CD4-positive, CD25-positive, alpha-beta regulatory T cell (primary cell): Measurements from ENCODE around the gene DBP. TPM values are rescaled to one million over a fixed set of nuclear protein-coding genes. Genes with fewer than 3 reads are reported as not detected.
"Not testable (repeated sequence)": the region's sequence is repeated elsewhere in the genome, so short reads cannot be mapped to it uniquely, and the experiment has no call there.

Experiments
- ATAC-seq, 2 donors: fragments of 150-1000 bp; cut with Tn5 transposase; one replicate each; pipeline ENCODE4 v1.10.0; 2021; ENCODE audit warnings: low read depth in 2 of 2, moderate number of reproducible peaks in 2 of 2, moderate library complexity in 1 of 2
- DNase-seq, 3 donors: peaks; one replicate each; pipeline versions ENCODE4 v3.0.0 to v3.0.0-alpha.2; 2012 to 2022; ENCODE audit warnings: mixed read lengths in 1 of 3
- H3K27ac ChIP-seq: one replicate; pipeline ENCODE4 v1.7.0; 2013; ENCODE audit warnings: mild to moderate bottlenecking, low read length; ENCODE audit not compliant: insufficient read depth, poor library complexity, severe bottlenecking
- H3K27me3 ChIP-seq: one replicate; pipeline ENCODE4 v1.7.0; 2013; ENCODE audit warnings: low read length; ENCODE audit not compliant: control insufficient read depth, insufficient read depth
- H3K36me3 ChIP-seq: one replicate; pipeline ENCODE4 v1.7.0; 2013; ENCODE audit warnings: mild to moderate bottlenecking, low read length, moderate library complexity; ENCODE audit not compliant: control insufficient read depth, insufficient read depth
- H3K4me1 ChIP-seq: 2 replicates; pipeline ENCODE4 v1.7.0; 2013; ENCODE audit warnings: mild to moderate bottlenecking, low read length; ENCODE audit not compliant: insufficient read depth, control insufficient read depth, poor library complexity, severe bottlenecking
- H3K4me3 ChIP-seq: one replicate; pipeline ENCODE4 v1.7.0; 2013; ENCODE audit warnings: low read depth, mild to moderate bottlenecking, low read length, moderate library complexity
- H3K9me3 ChIP-seq, 2 experiments: 1 replicate in 1 of 2; 2 replicates in 1 of 2; pipeline ENCODE4 v1.7.0; 2013; ENCODE audit warnings: low read length in 2 of 2, mild to moderate bottlenecking in 1 of 2, moderate library complexity in 1 of 2; ENCODE audit not compliant: control insufficient read depth in 2 of 2
- H3K27ac Mint-ChIP-seq, 3 donors: one replicate each; pipeline ENCODE4 v1.8.0; 2020 to 2022; ENCODE audit warnings: mild to moderate bottlenecking in 3 of 3, mixed read lengths in 3 of 3, moderate library complexity in 2 of 3
- H3K27me3 Mint-ChIP-seq: one replicate; pipeline ENCODE4 v1.8.0; 2022; ENCODE audit warnings: mild to moderate bottlenecking, mixed read lengths
- H3K36me3 Mint-ChIP-seq: one replicate; pipeline ENCODE4 v1.8.0; 2020; ENCODE audit warnings: mixed read lengths
- H3K4me1 Mint-ChIP-seq, 4 donors: one replicate each; pipeline ENCODE4 v1.8.0; 2020 to 2022; ENCODE audit warnings: mixed read lengths in 4 of 4, mild to moderate bottlenecking in 1 of 4
- H3K4me3 Mint-ChIP-seq, 4 donors: one replicate each; pipeline ENCODE4 v1.8.0; 2020 to 2022; ENCODE audit warnings: mild to moderate bottlenecking in 4 of 4, mixed read lengths in 4 of 4, moderate library complexity in 3 of 4
- H3K9me3 Mint-ChIP-seq, 7 donors: one replicate each; pipeline ENCODE4 v1.8.0; 2020 to 2022; ENCODE audit warnings: mixed read lengths in 7 of 7, mild to moderate bottlenecking in 3 of 7, moderate library complexity in 2 of 7
- polyA plus RNA-seq, 4 donors: library from polyadenylated mRNA; unstranded; fragments of 300-500 nt; fragmentation: Illumina TruSeq; gene quantifications; one replicate each; pipeline ENCODE4 v1.2.3, GENCODE V29; 2021
- total RNA-seq: library from RNA; stranded (reverse); gene quantifications from one replicate; pipeline ENCODE4 v1.2.3, GENCODE V29; 2022

Gene DBP
- total RNA-seq: 37.7 TPM
- 10 to 100 TPM; 71.2 to 96.6 (median 85.8) TPM for polyA plus RNA-seq

GRCh38 chr19:48636859-48637448, at the start of gene DBP:
DBP (minus strand) TSS chr19:48637379; CDS start chr19:48636994, 385 bp downstream.
- Histone ChIP-seq H3K36me3 (peaks cover 13% of the 10 kb centered on the region), H3K9me3 (no peaks in the 10 kb centered on the region), H3K27me3 (no peaks in the 10 kb centered on the region), H3K4me3 (peak within 1 kb of the TSS; percentile 90), H3K27ac (peak within 1 kb of the TSS; percentile 95), H3K4me1 (peaks cover 44% of the 10 kb centered on the region)
- Mint-ChIP-seq H3K27me3 (no peaks in the 10 kb centered on the region), H3K27ac (peak within 1 kb of the TSS; percentile 97 to 98 (median 98)), H3K36me3 (peaks cover 10% of the 10 kb centered on the region), H3K9me3 (peaks cover 0 to 2% (median 0%) of the 10 kb centered on the region in 7 donors), H3K4me1 (peaks cover 9 to 66% (median 16%) of the 10 kb centered on the region in 4 donors), H3K4me3 (peak within 1 kb of the TSS; percentile 91 to 99 (median 96))
- ATAC-seq: no peak
- DNase-seq: peak in 1 of 3 donors; percentile 19

GRCh38 chr19:48686637-48687036, 49.5 kb upstream of the DBP start:
- not testable (repeated sequence) for H3K27ac Mint-ChIP-seq, H3K36me3 Mint-ChIP-seq, H3K9me3 Mint-ChIP-seq, H3K27me3 Mint-ChIP-seq, H3K4me1 Mint-ChIP-seq, H3K9me3 ChIP-seq, H3K27ac ChIP-seq, H3K4me3 Mint-ChIP-seq, H3K27me3 ChIP-seq, DNase-seq, H3K36me3 ChIP-seq, H3K4me3 ChIP-seq, ATAC-seq, H3K4me1 ChIP-seq

GRCh38 chr19:48686088-48686487, 48.9 kb upstream of the DBP start:
- Mint-ChIP-seq H3K27me3 (peaks cover 4% of the 10 kb centered on the region), H3K4me1 (no peaks in the 10 kb centered on the region), H3K9me3 (no peaks in the 10 kb centered on the region), H3K4me3 (no peak overlapping the region), H3K27ac (no peak overlapping the region), H3K36me3 (no peaks in the 10 kb centered on the region)
- no peak for DNase-seq
- Histone ChIP-seq H3K27ac (no peak overlapping the region), H3K27me3 (no peaks in the 10 kb centered on the region), H3K36me3 (no peaks in the 10 kb centered on the region), H3K9me3 (no peaks in the 10 kb centered on the region), H3K4me3 (no peak overlapping the region), H3K4me1 (no peaks in the 10 kb centered on the region)
- no peak for ATAC-seq

GRCh38 chr19:48685583-48685982, 48.4 kb upstream of the DBP start:
- H3K36me3 ChIP-seq: no peaks in the 10 kb centered on the region
- no peak overlapping the region for H3K4me3 ChIP-seq
- no peaks in the 10 kb centered on the region for H3K27me3 ChIP-seq
- no peak overlapping the region for H3K27ac Mint-ChIP-seq
- H3K27me3 Mint-ChIP-seq: peaks cover 4% of the 10 kb centered on the region
- H3K9me3 Mint-ChIP-seq: no peaks in the 10 kb centered on the region
- no peak overlapping the region for H3K27ac ChIP-seq
- H3K36me3 Mint-ChIP-seq: no peaks in the 10 kb centered on the region
- H3K4me3 Mint-ChIP-seq: no peak overlapping the region
- no peak for DNase-seq
- no peaks in the 10 kb centered on the region for H3K9me3 ChIP-seq
- ATAC-seq: no peak
- no peaks in the 10 kb centered on the region for H3K4me1 ChIP-seq
- no peaks in the 10 kb centered on the region for H3K4me1 Mint-ChIP-seq

GRCh38 chr19:48683349-48683748, 46.2 kb upstream of the DBP start:
- Histone ChIP-seq H3K27me3 (no peaks in the 10 kb centered on the region), H3K4me1 (no peaks in the 10 kb centered on the region), H3K4me3 (no peak overlapping the region), H3K9me3 (no peaks in the 10 kb centered on the region), H3K36me3 (no peaks in the 10 kb centered on the region), H3K27ac (no peak overlapping the region)
- peaks cover 4% of the 10 kb centered on the region for H3K27me3 Mint-ChIP-seq
- ATAC-seq (no peak), DNase-seq (peak in 1 of 3 donors; percentile 22)
- no peak overlapping the region for H3K4me3 Mint-ChIP-seq
- no peaks in the 10 kb centered on the region for H3K4me1 Mint-ChIP-seq
- H3K36me3 Mint-ChIP-seq: no peaks in the 10 kb centered on the region
- no peak overlapping the region for H3K27ac Mint-ChIP-seq
- no peaks in the 10 kb centered on the region for H3K9me3 Mint-ChIP-seq

GRCh38 chr19:48681127-48681470, 43.9 kb upstream of the DBP start:
- H3K4me3 Mint-ChIP-seq: no peak overlapping the region
- H3K27ac ChIP-seq: no peak overlapping the region
- no peaks in the 10 kb centered on the region for H3K27me3 ChIP-seq
- no peaks in the 10 kb centered on the region for H3K36me3 Mint-ChIP-seq
- DNase-seq (no peak), ATAC-seq (no peak)
- H3K36me3 ChIP-seq: no peaks in the 10 kb centered on the region
- H3K4me3 ChIP-seq: no peak overlapping the region
- peaks cover 4% of the 10 kb centered on the region for H3K27me3 Mint-ChIP-seq
- H3K27ac Mint-ChIP-seq: no peak overlapping the region
- no peaks in the 10 kb centered on the region for H3K9me3 ChIP-seq
- no peaks in the 10 kb centered on the region for H3K4me1 ChIP-seq
- no peaks in the 10 kb centered on the region for H3K4me1 Mint-ChIP-seq
- no peaks in the 10 kb centered on the region for H3K9me3 Mint-ChIP-seq

GRCh38 chr19:48680436-48681126, 43.4 kb upstream of the DBP start:
- no peaks in the 10 kb centered on the region for H3K4me1 Mint-ChIP-seq
- H3K36me3 Mint-ChIP-seq: no peaks in the 10 kb centered on the region
- H3K27ac Mint-ChIP-seq: no peak overlapping the region
- H3K27me3 Mint-ChIP-seq: peaks cover 4% of the 10 kb centered on the region
- ATAC-seq (no peak), DNase-seq (no peak)
- Histone ChIP-seq H3K9me3 (no peaks in the 10 kb centered on the region), H3K27me3 (no peaks in the 10 kb centered on the region), H3K4me3 (no peak overlapping the region), H3K36me3 (no peaks in the 10 kb centered on the region), H3K4me1 (peaks cover 2% of the 10 kb centered on the region), H3K27ac (no peak overlapping the region)
- H3K4me3 Mint-ChIP-seq: no peak overlapping the region
- no peaks in the 10 kb centered on the region for H3K9me3 Mint-ChIP-seq

- H3K27me3 Mint-ChIP-seq, H3K9me3 Mint-ChIP-seq, ATAC-seq, H3K4me1 Mint-ChIP-seq, H3K27ac Mint-ChIP-seq, H3K27me3 ChIP-seq, H3K36me3 Mint-ChIP-seq, H3K9me3 ChIP-seq, H3K36me3 ChIP-seq, H3K4me3 Mint-ChIP-seq, H3K4me1 ChIP-seq, H3K4me3 ChIP-seq, H3K27ac ChIP-seq, DNase-seq: not testable (repeated sequence)
These were observed 42.8 kb upstream of the DBP start for GRCh38 chr19:48680006-48680405.
